Diencephalon (tissue), 1 donor: ENCODE data around the gene DNM1. TPM values are rescaled to one million over a fixed set of nuclear protein-coding genes. Genes with fewer than 3 reads are reported as not detected.
A peak's percentile ranks its signal among the peaks of the same experiment; 100 is the strongest.

ENCODE experiments used
- small RNA-seq: library from RNA; depleted of rRNA; stranded (forward); fragments of <200 nt; gene quantifications from one replicate; pipeline ENCODE3, GENCODE V24; 2014
- total RNA-seq: library from RNA; depleted of rRNA; stranded (reverse); fragments of >200 nt; gene quantifications from one replicate; pipeline ENCODE4 v1.2.3, GENCODE V29; 2014

Gene DNM1
- total RNA-seq: 155 TPM

GRCh38 chr9:128203024-128203706 lies at the start of gene DNM1:
TSS of gene DNM1 (plus strand) at chr9:128203379. CDS start at chr9:128203471, 92 bp downstream.

DNA sequence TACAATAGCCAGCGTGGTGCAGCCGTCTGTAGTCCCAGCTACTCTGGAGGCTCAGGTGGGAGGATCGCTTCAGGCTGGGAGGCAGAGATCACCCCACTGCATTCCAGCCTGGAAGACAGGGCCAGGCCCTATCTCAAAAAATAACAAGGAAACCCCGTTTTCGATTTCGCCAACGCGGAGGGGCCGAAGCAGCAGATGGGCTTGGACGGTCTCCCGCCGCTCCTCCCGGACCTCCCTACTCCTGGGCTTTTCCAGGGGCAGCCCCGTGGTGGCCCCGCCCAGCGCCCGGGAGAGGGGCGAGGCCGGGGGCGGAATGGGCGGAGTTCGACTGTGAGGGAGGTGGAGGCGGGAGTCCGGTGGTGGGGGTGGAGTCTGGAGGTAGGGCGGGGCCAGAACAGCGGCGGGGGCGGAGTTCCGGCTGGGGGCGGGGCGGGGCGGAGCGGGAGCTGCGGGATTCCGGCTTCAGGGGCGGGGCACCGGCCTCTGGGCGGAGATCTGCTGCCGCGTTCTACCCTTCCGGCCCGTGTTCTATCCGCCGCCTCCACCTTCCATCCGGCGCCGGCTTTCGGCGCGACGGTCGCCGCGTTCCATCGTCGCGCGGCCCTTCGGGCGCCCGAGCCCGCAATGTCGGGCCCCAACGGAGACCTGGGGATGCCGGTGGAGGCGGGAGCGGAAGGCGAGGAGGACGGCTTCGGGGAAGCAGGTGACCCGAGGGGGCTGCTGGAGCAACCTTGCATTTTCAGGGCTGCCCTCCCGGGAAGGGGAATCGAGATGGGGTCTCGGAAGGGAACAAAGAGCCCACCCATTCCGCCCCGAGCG lies 43.2 kb upstream of the DNM1 start, which contains the start of gene BBLN:
Gene BBLN (plus strand): TSS at position 482 of the 819 bp plus-strand sequence. CDS start 143 bp downstream, at position 625.

DNA sequence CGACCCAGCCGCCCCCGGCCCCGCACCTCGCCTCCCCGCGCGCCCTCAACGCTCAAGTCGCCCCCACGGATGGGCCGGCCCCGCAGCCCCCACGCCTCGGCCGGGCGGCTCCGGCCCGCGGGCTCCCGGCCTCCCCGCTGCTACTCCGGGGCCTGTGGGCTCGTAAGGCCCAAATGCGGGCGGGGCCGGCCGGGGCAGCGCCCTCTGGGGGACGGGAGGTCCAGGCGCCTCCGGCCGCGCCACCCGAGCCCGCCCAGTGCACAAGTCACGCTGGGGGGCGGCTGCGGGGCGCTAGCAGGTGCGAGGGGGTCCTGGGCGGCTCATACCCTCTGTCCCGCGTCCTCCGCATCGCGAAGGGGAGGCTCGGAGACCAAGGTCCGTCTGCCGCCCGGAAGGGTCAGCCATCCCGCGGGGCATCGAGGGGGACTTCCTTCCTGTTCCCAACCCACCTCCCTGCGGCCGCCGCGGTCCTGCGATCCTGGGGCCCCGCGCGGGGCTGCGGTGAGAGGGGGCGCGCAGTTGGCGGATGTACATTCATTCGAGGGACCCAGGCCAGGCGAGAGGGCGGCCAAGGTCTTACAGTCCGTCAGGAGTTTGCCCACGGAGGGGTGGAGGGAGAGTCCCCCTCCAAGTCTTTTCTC lies 11.7 kb upstream of the DNM1 start, which contains the start of gene CIZ1:
Gene CIZ1 (minus strand): TSS at position 167 of the 641 bp plus-strand sequence. CDS start 715 bp downstream, outside the sequence.

DNA sequence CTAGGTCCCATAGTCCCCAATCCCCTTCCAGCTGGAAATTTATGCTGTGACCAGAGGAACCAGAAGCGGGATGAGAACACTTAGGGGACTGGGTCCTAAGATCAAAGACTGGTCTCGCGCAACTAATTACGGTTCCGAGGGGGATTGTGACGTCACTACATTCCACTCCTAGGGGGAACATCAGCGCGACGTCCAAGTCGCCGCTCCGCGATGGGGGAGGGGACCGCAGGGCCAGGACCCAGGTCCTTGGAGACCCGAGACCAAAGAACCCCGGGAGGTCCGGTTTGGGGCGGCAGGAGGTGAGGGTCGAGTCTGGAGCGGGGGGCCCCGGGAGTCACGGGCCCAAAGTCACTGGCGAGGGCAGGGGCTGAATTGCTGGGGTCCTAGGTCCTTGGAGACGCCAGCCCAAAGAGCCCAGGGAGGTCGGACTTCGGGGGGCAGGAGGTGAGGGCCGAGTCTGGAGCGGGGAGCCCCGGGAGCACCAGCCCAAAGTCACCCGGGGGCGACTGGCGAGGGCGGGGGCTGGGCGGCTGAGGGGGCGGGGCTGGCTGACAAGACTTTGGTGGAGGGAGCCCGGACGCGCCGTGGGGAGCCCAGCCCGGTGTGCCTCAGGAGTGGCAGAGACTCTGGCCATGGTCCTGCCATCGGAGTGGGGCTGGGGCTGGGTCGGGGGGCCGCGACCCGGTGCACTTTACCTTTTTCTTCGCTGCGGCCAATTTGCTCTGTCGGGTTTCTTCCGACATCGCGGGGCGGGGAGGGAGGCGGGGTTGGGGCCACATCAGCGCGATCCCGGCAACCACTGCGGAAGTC lies 72.2 kb downstream of the DNM1 start, which contains the start of gene GOLGA2:
Gene GOLGA2 (minus strand): TSS at position 810 of the 810 bp plus-strand sequence. CDS start 31 bp downstream, at position 779.

GRCh38 chr9:128276008-128276573 lies 72.9 kb downstream of the DNM1 start, which contains the start of gene SWI5:
TSS of gene SWI5 (plus strand) at chr9:128276276.

Small RNA genes within 50 kb of the gene (small RNA-seq; reads per million reads assigned to genes)
- gene MIR199B (48.4 reads per million, percentile 96 among the genes with 10 or more reads in this experiment), gene MIR3154 (not detected)

Other genes starting within 250 kb of the DNM1 start
- 6.9 TPM for gene EEIG1, start 222.4 kb upstream of the DNM1 start, total RNA-seq
- 7.4 TPM for gene NAIF1, start 136.1 kb upstream of the DNM1 start, total RNA-seq
- 35.8 TPM for gene SLC25A25, start 135.1 kb upstream of the DNM1 start, total RNA-seq
- 56.5 TPM for gene PTGES2, start 75.7 kb upstream of the DNM1 start, total RNA-seq
- not detected for gene LCN2, start 53.9 kb upstream of the DNM1 start, total RNA-seq
- gene BBLN, start 43.1 kb upstream of the DNM1 start, total RNA-seq: 62.7 TPM
- gene CIZ1, start 11.8 kb upstream of the DNM1 start, total RNA-seq: 22.6 TPM
- gene GOLGA2, start 72.6 kb downstream of the DNM1 start, total RNA-seq: 61.8 TPM
- gene SWI5, start 72.9 kb downstream of the DNM1 start, total RNA-seq: 8.5 TPM
- gene TRUB2, start 119.1 kb downstream of the DNM1 start, total RNA-seq: 18.0 TPM
- gene COQ4, start 119.5 kb downstream of the DNM1 start, total RNA-seq: 24.9 TPM
- gene SLC27A4, start 137.1 kb downstream of the DNM1 start, total RNA-seq: 44.3 TPM
- 20.1 TPM for gene URM1, start 168.0 kb downstream of the DNM1 start, total RNA-seq
- 10.4 TPM for gene CERCAM, start 217.5 kb downstream of the DNM1 start, total RNA-seq